Measurements from ENCODE around the gene ZDHHC21.

ZDHHC21 gene

DNA sequence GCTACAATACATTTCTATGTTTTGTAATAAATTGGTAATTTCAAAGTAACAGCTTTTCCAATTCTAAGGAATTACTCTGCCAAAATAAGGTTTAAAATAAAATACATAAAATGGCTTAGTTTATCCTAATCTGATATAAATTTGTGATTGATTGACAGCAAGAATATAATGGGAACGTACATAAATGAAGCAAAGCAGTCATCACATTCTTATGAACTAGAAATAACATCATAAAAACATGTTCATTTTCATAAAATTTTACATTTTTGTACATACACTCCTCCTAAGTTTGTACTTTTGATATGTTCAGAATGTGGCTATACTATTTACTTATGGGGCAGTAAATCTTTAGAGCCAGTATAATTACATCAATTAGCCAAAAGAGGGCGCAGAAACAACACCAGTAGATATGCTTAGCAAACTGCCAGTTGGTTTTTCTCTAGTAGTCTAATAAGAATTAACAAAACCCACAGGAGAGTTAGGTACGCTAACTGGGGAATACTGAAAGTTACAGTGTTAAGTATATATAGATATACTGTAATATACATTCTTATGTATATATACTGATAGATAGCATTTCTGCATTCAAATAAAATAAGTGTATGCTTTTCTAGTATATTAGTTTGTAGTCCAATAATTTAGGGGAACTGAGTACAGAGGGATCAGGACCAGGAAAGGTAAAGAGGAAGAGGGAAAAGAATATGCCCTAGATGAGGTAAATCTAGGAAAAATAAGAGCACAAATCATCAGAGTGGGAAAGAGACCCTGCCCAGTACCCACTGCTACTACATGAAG lies 76.8 kb downstream of the ZDHHC21 start:
- TF ChIP-seq, protein P1, sequence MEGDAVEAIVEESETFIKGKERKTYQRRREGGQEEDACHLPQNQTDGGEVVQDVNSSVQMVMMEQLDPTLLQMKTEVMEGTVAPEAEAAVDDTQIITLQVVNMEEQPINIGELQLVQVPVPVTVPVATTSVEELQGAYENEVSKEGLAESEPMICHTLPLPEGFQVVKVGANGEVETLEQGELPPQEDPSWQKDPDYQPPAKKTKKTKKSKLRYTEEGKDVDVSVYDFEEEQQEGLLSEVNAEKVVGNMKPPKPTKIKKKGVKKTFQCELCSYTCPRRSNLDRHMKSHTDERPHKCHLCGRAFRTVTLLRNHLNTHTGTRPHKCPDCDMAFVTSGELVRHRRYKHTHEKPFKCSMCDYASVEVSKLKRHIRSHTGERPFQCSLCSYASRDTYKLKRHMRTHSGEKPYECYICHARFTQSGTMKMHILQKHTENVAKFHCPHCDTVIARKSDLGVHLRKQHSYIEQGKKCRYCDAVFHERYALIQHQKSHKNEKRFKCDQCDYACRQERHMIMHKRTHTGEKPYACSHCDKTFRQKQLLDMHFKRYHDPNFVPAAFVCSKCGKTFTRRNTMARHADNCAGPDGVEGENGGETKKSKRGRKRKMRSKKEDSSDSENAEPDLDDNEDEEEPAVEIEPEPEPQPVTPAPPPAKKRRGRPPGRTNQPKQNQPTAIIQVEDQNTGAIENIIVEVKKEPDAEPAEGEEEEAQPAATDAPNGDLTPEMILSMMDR (IDR thresholded peaks at IDR 0.05; ENCODE audit: poor library complexity, severe bottlenecking), result peak; percentile 84
- no peak overlapping the region for H3K27ac ChIP-seq (ENCODE audit: poor library complexity, severe bottlenecking)
- ATAC-seq (ENCODE audit: low read depth), result peak; percentile 66; the same call in 1 of the 3 replicates
- H3K4me3 ChIP-seq (ENCODE audit: severe bottlenecking), result no peak overlapping the region
- no peaks in the 10 kb centered on the region for H3K4me1 ChIP-seq (ENCODE audit: insufficient read depth, poor library complexity, severe bottlenecking)
- no peaks in the 10 kb centered on the region for H3K9me3 ChIP-seq (ENCODE audit: severe bottlenecking)
- no peaks in the 10 kb centered on the region for H3K27me3 ChIP-seq (ENCODE audit: insufficient read depth, poor library complexity, severe bottlenecking)
- H3K36me3 ChIP-seq (ENCODE audit: low read depth), result peaks cover 15% of the 10 kb centered on the region
- DNase-seq (ENCODE audit: low spot score), result no peak

DNA sequence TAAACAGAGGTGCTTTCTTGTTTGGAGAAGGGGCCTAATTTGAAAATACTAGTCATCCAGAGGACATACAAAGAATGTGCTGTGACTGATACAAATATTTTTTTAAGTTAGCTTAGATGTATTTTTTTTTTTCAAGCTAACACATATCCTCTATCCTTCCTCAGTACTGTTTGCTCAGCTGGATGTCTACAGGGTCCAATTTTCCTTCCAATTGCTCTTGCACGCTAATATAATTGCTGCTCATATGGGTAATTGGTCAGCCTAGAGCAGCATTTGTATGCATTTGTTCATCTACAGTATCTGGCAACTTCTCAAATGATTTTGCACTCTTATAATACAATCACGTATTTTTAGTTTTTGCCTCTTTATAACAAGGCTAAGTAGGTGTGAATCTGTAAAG lies 84.7 kb downstream of the ZDHHC21 start:
- TF ChIP-seq, protein P1 (IDR thresholded peaks at IDR 0.05; ENCODE audit: poor library complexity, severe bottlenecking), result no peak

DNA sequence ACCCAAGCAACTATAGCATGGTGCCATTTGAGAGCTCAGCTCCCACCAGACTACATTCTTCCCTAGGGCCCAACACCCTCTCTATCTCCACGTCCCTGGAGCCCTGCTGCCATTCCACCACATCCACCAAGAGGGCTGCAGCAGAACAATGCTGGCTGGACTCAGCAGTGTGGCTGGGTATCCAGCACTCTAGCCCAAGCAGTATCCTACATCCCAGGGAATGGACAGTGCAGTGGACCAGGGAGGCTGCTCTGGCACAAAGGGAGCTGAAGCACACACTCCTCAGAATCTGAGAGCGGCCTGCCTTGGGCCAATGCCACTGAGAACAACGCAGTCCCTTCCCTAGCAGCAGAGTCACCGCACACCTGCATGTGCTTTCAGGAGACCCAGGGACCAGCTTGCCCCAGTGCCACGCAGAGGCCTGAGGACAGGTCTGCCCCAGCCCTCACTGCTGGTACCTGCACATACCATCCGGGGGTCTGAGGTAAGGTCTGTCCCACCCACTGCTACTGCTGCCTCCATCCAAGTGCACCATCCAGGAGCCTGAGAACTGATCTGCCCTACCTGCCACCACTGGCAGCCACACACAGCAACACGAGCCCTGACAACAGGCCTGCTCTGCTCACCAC lies 95.9 kb downstream of the ZDHHC21 start:
- no peak overlapping the region for H3K4me3 ChIP-seq (ENCODE audit: severe bottlenecking)
- peaks cover 1% of the 10 kb centered on the region for H3K9me3 ChIP-seq (ENCODE audit: severe bottlenecking)
- H3K4me1 ChIP-seq (ENCODE audit: insufficient read depth, poor library complexity, severe bottlenecking), result no peaks in the 10 kb centered on the region
- DNase-seq (ENCODE audit: low spot score), result no peak
- ATAC-seq (ENCODE audit: low read depth), result no peak
- no peak overlapping the region for H3K27ac ChIP-seq (ENCODE audit: poor library complexity, severe bottlenecking)
- no peaks in the 10 kb centered on the region for H3K27me3 ChIP-seq (ENCODE audit: insufficient read depth, poor library complexity, severe bottlenecking)
- TF ChIP-seq, protein P1 (IDR thresholded peaks at IDR 0.05; ENCODE audit: poor library complexity, severe bottlenecking), result no peak
- no peaks in the 10 kb centered on the region for H3K36me3 ChIP-seq (ENCODE audit: low read depth)

More for the DNA sequence above, 84.7 kb downstream of the ZDHHC21 start:
- Histone ChIP-seq H3K4me1 (ENCODE audit: insufficient read depth, poor library complexity, severe bottlenecking) (no peaks in the 10 kb centered on the region), H3K27me3 (ENCODE audit: insufficient read depth, poor library complexity, severe bottlenecking) (no peaks in the 10 kb centered on the region), H3K27ac (ENCODE audit: poor library complexity, severe bottlenecking) (no peak overlapping the region), H3K9me3 (ENCODE audit: severe bottlenecking) (no peaks in the 10 kb centered on the region), H3K36me3 (ENCODE audit: low read depth) (no peaks in the 10 kb centered on the region), H3K4me3 (ENCODE audit: severe bottlenecking) (no peak overlapping the region)
- ATAC-seq (ENCODE audit: low read depth) (no peak), DNase-seq (ENCODE audit: low spot score) (no peak)

DNA sequence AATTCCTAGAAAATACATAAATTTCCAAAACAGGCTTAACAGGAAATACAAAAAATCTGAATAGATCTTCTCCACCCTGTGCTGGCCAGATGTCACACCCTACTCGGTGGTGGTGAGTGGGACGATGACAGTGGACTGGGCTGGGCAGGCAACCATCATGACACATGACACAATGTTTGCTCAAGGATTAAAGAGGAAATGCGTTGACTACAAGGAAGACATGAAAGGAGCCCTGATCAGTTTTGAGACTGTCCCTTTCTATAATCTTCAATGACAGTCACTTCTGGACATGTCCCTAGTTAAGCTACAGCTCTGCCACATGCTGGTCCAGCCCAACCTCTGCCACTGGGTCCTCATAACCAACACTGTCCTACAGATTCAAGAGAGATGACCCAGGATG lies 99.8 kb downstream of the ZDHHC21 start:
- no peaks in the 10 kb centered on the region for H3K4me1 ChIP-seq (ENCODE audit: insufficient read depth, poor library complexity, severe bottlenecking)
- H3K4me3 ChIP-seq (ENCODE audit: severe bottlenecking), result no peak overlapping the region
- TF ChIP-seq, protein P1 (IDR thresholded peaks at IDR 0.05; ENCODE audit: poor library complexity, severe bottlenecking), result no peak
- no peaks in the 10 kb centered on the region for H3K9me3 ChIP-seq (ENCODE audit: severe bottlenecking)
- H3K36me3 ChIP-seq (ENCODE audit: low read depth), result no peaks in the 10 kb centered on the region
- no peaks in the 10 kb centered on the region for H3K27me3 ChIP-seq (ENCODE audit: insufficient read depth, poor library complexity, severe bottlenecking)
- no peak overlapping the region for H3K27ac ChIP-seq (ENCODE audit: poor library complexity, severe bottlenecking)
- ATAC-seq (ENCODE audit: low read depth), result no peak
- DNase-seq (ENCODE audit: low spot score), result no peak

DNA sequence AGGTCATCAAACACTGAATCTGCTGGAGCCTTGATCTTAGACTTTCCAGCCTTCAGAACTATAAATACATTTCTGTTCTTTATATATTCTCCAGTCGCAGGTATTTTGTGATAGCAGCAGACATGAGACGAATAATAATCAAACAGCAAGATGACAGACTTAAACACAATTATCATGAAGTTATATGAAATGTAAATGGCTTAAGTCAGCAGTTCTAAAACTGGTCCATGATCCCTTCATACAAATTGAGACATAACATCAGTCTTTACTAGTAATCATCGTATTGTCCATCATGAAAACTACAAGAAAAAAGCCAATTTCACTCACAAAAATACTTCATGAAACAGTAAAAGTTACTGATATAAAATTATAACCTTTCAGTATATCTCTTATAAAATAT lies 101.8 kb downstream of the ZDHHC21 start:
- H3K27ac ChIP-seq (ENCODE audit: poor library complexity, severe bottlenecking), result no peak overlapping the region
- DNase-seq (ENCODE audit: low spot score) (no peak), ATAC-seq (ENCODE audit: low read depth) (no peak)
- H3K4me3 ChIP-seq (ENCODE audit: severe bottlenecking), result no peak overlapping the region
- no peaks in the 10 kb centered on the region for H3K4me1 ChIP-seq (ENCODE audit: insufficient read depth, poor library complexity, severe bottlenecking)
- no peaks in the 10 kb centered on the region for H3K9me3 ChIP-seq (ENCODE audit: severe bottlenecking)
- no peaks in the 10 kb centered on the region for H3K27me3 ChIP-seq (ENCODE audit: insufficient read depth, poor library complexity, severe bottlenecking)
- TF ChIP-seq, protein P1 (IDR thresholded peaks at IDR 0.05; ENCODE audit: poor library complexity, severe bottlenecking), result no peak
- no peaks in the 10 kb centered on the region for H3K36me3 ChIP-seq (ENCODE audit: low read depth)
